GM18502 (cell line): ENCODE results near the gene ZNF41.

Experiments used
- ATAC-seq: cut with Tn5 transposase; IDR thresholded peaks from one replicate; pipeline ENCODE4 v1.9.1; 2021; ENCODE audit warnings: mild to moderate bottlenecking; ENCODE audit not compliant: unreplicated experiment, poor library complexity

ZNF41 gene

DNA sequence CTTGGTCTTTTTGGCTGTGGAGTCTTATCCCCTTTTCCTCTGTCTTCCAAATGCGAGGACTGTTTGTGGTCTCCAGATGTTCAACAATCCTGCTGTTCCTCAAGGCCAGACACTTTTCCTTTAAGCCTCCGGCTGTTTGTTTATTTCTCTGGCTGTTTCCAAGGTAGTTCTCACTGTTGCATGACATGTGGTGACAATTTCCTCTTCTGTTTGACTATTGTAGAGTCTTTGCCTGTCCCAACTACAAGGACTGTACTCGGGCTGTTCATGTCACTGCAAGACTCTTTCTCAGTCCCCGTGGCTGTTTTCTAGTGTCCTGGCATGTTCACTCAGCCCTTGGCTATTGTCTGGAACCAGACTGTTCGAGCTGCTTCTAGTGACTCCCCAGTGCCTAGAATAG lies 62.1 kb downstream of the ZNF41 start:
- ATAC-seq: no peak

DNA sequence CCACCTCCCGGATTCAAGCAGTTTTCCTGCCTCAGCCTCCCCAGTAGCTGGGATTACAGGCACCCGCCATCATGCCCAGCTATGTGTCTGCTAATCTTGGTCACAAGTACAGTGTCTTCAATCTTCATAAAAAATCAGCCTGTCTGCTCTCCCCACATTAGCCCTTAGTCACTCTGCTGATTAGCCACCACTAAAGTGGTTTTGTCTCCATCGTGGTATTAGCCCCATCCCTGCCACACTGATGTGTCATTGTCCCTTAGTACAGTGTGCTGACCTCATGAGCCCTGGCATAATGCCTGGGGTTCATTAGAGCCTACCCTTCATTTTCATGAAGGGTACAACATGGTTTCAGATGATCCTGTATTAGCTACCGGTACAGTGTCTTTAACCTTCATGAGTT lies 62.8 kb downstream of the ZNF41 start:
- ATAC-seq: no peak

GRCh38 chrX:47413179-47413594 lies 69.8 kb downstream of the ZNF41 start:
- ATAC-seq: no peak
